Measurements from ENCODE around the gene POGLUT2.

DNA sequence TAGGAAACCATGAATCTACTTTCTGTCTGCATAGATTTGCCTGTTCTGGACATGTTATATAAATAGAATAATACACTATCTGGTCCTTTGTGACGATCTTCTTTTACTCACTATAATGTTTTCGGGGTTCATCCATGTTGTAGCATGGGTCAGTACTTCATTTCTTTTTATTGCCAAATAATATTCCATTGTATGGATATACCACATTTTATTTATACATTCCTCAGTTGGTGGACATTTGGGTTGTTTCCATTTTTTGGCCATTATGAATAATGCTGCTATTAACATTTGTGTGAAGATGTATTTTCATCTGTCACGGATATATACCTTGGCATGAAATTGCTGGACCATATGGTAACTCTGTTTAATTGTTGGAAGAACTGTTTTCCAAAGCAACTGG is 6.9 kb upstream of the POGLUT2 start:
- TF ChIP-seq, protein P1, sequence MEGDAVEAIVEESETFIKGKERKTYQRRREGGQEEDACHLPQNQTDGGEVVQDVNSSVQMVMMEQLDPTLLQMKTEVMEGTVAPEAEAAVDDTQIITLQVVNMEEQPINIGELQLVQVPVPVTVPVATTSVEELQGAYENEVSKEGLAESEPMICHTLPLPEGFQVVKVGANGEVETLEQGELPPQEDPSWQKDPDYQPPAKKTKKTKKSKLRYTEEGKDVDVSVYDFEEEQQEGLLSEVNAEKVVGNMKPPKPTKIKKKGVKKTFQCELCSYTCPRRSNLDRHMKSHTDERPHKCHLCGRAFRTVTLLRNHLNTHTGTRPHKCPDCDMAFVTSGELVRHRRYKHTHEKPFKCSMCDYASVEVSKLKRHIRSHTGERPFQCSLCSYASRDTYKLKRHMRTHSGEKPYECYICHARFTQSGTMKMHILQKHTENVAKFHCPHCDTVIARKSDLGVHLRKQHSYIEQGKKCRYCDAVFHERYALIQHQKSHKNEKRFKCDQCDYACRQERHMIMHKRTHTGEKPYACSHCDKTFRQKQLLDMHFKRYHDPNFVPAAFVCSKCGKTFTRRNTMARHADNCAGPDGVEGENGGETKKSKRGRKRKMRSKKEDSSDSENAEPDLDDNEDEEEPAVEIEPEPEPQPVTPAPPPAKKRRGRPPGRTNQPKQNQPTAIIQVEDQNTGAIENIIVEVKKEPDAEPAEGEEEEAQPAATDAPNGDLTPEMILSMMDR (IDR thresholded peaks at IDR 0.05; ENCODE audit: low read depth, low read length, missing input control), result no peak
- no peak for TF ChIP-seq RAD21 (IDR thresholded peaks at IDR 0.05)
- no peak for TF ChIP-seq EGR1 (IDR thresholded peaks at IDR 0.05; ENCODE audit: low read depth in 2 of 2)
- no peak for TF ChIP-seq GABPA (IDR thresholded peaks at IDR 0.05 in 1 of 2, conservative IDR thresholded peaks at IDR 0.05 in 1 of 2)
- TF ChIP-seq SP1 (IDR thresholded peaks at IDR 0.05), result no peak
- no peak for TF ChIP-seq FOXA1 (IDR thresholded peaks at IDR 0.05)
- TF ChIP-seq TAF1 (conservative IDR thresholded peaks at IDR 0.05), result no peak
- TF ChIP-seq, protein P2, sequence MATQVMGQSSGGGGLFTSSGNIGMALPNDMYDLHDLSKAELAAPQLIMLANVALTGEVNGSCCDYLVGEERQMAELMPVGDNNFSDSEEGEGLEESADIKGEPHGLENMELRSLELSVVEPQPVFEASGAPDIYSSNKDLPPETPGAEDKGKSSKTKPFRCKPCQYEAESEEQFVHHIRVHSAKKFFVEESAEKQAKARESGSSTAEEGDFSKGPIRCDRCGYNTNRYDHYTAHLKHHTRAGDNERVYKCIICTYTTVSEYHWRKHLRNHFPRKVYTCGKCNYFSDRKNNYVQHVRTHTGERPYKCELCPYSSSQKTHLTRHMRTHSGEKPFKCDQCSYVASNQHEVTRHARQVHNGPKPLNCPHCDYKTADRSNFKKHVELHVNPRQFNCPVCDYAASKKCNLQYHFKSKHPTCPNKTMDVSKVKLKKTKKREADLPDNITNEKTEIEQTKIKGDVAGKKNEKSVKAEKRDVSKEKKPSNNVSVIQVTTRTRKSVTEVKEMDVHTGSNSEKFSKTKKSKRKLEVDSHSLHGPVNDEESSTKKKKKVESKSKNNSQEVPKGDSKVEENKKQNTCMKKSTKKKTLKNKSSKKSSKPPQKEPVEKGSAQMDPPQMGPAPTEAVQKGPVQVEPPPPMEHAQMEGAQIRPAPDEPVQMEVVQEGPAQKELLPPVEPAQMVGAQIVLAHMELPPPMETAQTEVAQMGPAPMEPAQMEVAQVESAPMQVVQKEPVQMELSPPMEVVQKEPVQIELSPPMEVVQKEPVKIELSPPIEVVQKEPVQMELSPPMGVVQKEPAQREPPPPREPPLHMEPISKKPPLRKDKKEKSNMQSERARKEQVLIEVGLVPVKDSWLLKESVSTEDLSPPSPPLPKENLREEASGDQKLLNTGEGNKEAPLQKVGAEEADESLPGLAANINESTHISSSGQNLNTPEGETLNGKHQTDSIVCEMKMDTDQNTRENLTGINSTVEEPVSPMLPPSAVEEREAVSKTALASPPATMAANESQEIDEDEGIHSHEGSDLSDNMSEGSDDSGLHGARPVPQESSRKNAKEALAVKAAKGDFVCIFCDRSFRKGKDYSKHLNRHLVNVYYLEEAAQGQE (IDR thresholded peaks at IDR 0.05), result no peak
- TF ChIP-seq, protein P3, sequence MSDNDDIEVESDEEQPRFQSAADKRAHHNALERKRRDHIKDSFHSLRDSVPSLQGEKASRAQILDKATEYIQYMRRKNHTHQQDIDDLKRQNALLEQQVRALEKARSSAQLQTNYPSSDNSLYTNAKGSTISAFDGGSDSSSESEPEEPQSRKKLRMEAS (IDR thresholded peaks at IDR 0.05), result no peak
- TF ChIP-seq YY1 (IDR thresholded peaks at IDR 0.05), result no peak

All from liver (tissue), 3 donors.